Adrenal gland (tissue), 5 donors: ENCODE measurements around the gene KRTAP24-1.

ENCODE experiments used
- CTCF ChIP-seq, 6 experiments: fragments of 450-650 bp in 4 of 6; fragments of 200-600 bp in 2 of 6; sonication (generic) in 1 of 6; IDR thresholded peaks; 1 replicate in 5 of 6; 2 replicates in 1 of 6; pipeline versions ENCODE4 v1.5.1 to v1.8.0; 2016 to 2021; ENCODE audit warnings: antibody characterized with exemption in 6 of 6, mild to moderate bottlenecking in 2 of 6, moderate library complexity in 1 of 6
- POLR2A ChIP-seq, 2 donors: fragments of 450-650 bp; IDR thresholded peaks; one replicate each; pipeline ENCODE4 v1.6.1; 2017; ENCODE audit warnings: antibody characterized with exemption in 2 of 2, mild to moderate bottlenecking in 2 of 2, moderate library complexity in 1 of 2
- donor health status: DM: no; HTN: no; CAD: no.

GRCh38 chr21:30282850-30283249 is at the start of gene KRTAP24-1:
- TF ChIP-seq CTCF (IDR thresholded peaks at IDR 0.05), result no peak
- no peak for TF ChIP-seq POLR2A (IDR thresholded peaks at IDR 0.05)
